Measurements from ENCODE around the gene RYR3.
"Not testable (repeated sequence)": the region's sequence is repeated elsewhere in the genome, so short reads cannot be mapped to it uniquely, and the experiment has no call there.

RYR3 gene

GRCh38 chr15:33516563-33516962 is 205.8 kb downstream of the RYR3 start:
- no peak for DNase-seq (ENCODE audit: low spot score)

GRCh38 chr15:33517944-33518343 is 207.2 kb downstream of the RYR3 start:
- no peak for DNase-seq (ENCODE audit: low spot score)

- DNase-seq (ENCODE audit: low spot score), result no peak
Observed at GRCh38 chr15:33518421-33518820, 207.7 kb downstream of the RYR3 start.

GRCh38 chr15:33524274-33524673 is 213.5 kb downstream of the RYR3 start:
- no peak for DNase-seq (ENCODE audit: low spot score)

- DNase-seq (ENCODE audit: low spot score), result no peak
Observed at GRCh38 chr15:33526532-33526931, 215.8 kb downstream of the RYR3 start.

- no peak for DNase-seq (ENCODE audit: low spot score)
Observed at GRCh38 chr15:33533197-33533596, 222.4 kb downstream of the RYR3 start.

GRCh38 chr15:33534642-33535041 is 223.9 kb downstream of the RYR3 start:
- DNase-seq (ENCODE audit: low spot score), result no peak

- DNase-seq (ENCODE audit: low spot score), result no peak
Observed at GRCh38 chr15:33535135-33535534, 224.4 kb downstream of the RYR3 start.

GRCh38 chr15:33539825-33540573 is 229.2 kb downstream of the RYR3 start:
- no peak for DNase-seq (ENCODE audit: low spot score)

- no peak for DNase-seq (ENCODE audit: low spot score)
Observed at GRCh38 chr15:33543957-33544356, 233.2 kb downstream of the RYR3 start.

- no peak for DNase-seq (ENCODE audit: low spot score)
Observed at GRCh38 chr15:33545866-33546265, 235.1 kb downstream of the RYR3 start.

GRCh38 chr15:33547876-33548275 is 237.1 kb downstream of the RYR3 start:
- DNase-seq (ENCODE audit: low spot score), result peak; percentile 74

- no peak for DNase-seq (ENCODE audit: low spot score)
Observed at GRCh38 chr15:33551860-33552259, 241.1 kb downstream of the RYR3 start.

- no peak for DNase-seq (ENCODE audit: low spot score)
Observed at GRCh38 chr15:33553157-33553556, 242.4 kb downstream of the RYR3 start.

GRCh38 chr15:33559207-33559890 is 248.6 kb downstream of the RYR3 start:
- DNase-seq (ENCODE audit: low spot score), result no peak

- no peak for DNase-seq (ENCODE audit: low spot score)
Observed at GRCh38 chr15:33561407-33561806, 250.6 kb downstream of the RYR3 start.

GRCh38 chr15:33561967-33562366 is 251.2 kb downstream of the RYR3 start:
- no peak for DNase-seq (ENCODE audit: low spot score)

- no peak for DNase-seq (ENCODE audit: low spot score)
Observed at GRCh38 chr15:33565094-33565493, 254.3 kb downstream of the RYR3 start.

- DNase-seq (ENCODE audit: low spot score), result no peak
Observed at GRCh38 chr15:33567652-33568051, 256.9 kb downstream of the RYR3 start.

- DNase-seq (ENCODE audit: low spot score), result no peak
Observed at GRCh38 chr15:33569036-33569435, 258.3 kb downstream of the RYR3 start.

GRCh38 chr15:33577911-33578310 is 267.1 kb downstream of the RYR3 start:
- not testable (repeated sequence) for DNase-seq (ENCODE audit: low spot score)

- DNase-seq (ENCODE audit: low spot score), result no peak
Observed at GRCh38 chr15:33580526-33580925, 269.8 kb downstream of the RYR3 start.

GRCh38 chr15:33581032-33581431 is 270.3 kb downstream of the RYR3 start:
- no peak for DNase-seq (ENCODE audit: low spot score)

- no peak for DNase-seq (ENCODE audit: low spot score)
Observed at GRCh38 chr15:33584797-33585196, 274.0 kb downstream of the RYR3 start.
